ENCODE data around the gene AGO4. TPM values are rescaled to one million over a fixed set of nuclear protein-coding genes. Genes with fewer than 3 reads are reported as not detected.
A peak's percentile ranks its signal among the peaks of the same experiment; 100 is the strongest.

Gene AGO4
- total RNA-seq, 1 donor from 2014 or later, result 19.3 TPM

- DNase-seq (ENCODE audit: low spot score), result peak; percentile 23
Observed at GRCh38 chr1:35894183-35894582, 86.4 kb downstream of the AGO4 start.

- DNase-seq (ENCODE audit: low spot score), result no peak
Observed at GRCh38 chr1:35894656-35895055, 86.8 kb downstream of the AGO4 start.

GRCh38 chr1:35899941-35900340 lies 92.1 kb downstream of the AGO4 start:
- DNase-seq (ENCODE audit: low spot score), result no peak

- DNase-seq (ENCODE audit: low spot score), result no peak
Observed at GRCh38 chr1:35901235-35901634, 93.4 kb downstream of the AGO4 start.

GRCh38 chr1:35902671-35903070 lies 94.9 kb downstream of the AGO4 start:
- DNase-seq (ENCODE audit: low spot score), result no peak

Other genes starting within 250 kb of the AGO4 start
- gene TFAP2E, start 234.7 kb upstream of the AGO4 start, total RNA-seq, result 0.66 TPM
- 40.1 TPM for gene PSMB2, start 166.5 kb upstream of the AGO4 start, total RNA-seq
- 11.0 TPM for gene C1orf216, start 89.1 kb upstream of the AGO4 start, total RNA-seq
- 0.95 TPM for gene CLSPN, start 38.0 kb upstream of the AGO4 start, total RNA-seq
- gene AGO1, start 75.2 kb downstream of the AGO4 start, total RNA-seq, result 29.8 TPM
- 23.8 TPM for gene AGO3, start 123.1 kb downstream of the AGO4 start, total RNA-seq